ENCODE data around the gene VAMP4.
"Not testable (repeated sequence)": the region's sequence is repeated elsewhere in the genome, so short reads cannot be mapped to it uniquely, and the experiment has no call there.

Gene VAMP4

DNA sequence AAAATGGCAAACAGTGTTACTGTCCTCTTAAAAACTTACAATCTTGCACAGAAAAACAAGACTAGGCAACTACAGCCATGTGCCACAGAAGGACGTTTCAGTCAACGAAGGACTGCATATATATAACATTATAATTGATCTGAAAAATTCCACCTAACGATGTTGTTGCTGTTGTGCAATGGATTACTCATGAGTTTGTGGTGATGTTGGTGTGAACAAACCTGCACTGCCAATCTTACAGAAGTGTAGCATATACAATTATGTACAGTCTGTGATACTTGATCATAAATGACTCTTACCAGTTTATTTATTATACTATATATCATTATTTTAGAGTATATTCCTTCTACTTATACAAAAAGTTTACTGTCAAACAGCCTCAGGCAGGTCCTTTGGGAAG lies 6.8 kb upstream of the VAMP4 start:
- DNase-seq = no peak

DNA sequence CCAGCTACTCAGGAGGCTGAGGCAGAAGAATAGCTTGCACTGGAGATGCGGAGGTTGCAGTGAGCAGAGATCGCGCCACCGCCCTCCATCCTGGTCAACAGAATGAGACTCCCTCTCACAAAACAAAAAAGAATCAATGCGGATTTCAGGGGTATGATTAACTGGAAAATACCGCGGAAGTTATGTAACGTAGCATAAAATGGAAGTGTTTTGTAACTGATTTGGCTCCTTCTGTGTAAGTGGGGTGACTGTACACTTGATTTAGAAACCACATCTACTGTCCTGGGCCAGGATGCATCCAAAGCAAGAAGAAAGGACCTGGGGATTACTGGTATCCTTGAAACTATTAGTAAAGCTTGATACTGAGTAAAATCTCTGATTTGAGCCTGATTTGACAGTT lies 3.1 kb upstream of the VAMP4 start:
- no peak for DNase-seq

DNA sequence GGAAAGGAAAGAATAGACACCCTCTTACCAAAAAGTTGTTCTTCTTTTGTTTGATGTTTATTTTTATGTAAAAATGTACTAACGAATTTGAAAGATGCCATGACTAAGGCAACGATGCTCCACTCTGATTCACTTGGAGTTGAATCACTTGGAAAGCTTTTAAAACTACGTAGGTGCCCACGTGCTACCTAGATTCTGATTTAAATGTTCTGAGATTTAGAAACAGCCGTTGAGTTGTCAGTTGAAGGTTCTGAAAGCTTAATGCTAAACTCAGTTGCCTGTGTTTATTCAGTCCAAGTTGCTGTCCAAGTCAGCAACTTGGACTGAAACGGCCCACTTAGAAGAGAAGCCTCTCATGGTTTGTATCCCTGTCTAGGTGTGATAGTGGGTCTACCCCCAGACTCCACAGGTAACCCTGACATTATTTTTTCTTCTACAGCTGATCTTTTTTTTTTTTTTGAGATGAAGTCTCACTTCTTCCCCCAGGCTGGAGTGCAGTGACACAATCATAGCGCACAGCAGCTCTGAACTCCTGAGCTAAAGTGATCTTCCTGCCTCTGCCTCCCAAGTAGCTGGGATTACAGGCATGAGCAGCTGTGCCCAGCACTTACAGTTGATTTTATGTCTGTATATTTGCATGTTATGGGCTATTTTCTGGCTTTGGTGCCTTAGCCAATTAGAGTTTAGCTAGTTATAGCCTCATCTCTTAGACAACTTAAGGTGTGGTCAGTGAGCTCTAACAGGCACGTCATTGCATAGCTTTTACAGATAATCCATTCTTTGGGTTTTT lies 1.4 kb upstream of the VAMP4 start:
- DNase-seq = no peak

DNA sequence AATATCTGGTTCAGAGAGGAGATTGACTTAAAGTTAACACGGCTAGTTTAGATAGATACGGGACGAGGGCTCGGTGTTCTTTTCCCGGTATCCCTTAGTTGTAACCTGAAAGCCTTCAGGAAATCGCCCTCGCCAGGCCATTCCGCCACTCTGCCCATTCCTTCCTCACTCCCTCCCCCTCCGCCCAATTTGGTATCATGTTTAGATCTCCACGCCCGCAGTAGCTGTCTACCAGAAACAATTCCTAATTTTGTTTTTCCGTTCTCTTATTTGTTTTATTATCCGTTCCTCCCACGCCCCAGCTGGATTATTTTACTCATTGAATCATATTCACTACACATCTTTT lies 685 bp upstream of the VAMP4 start:
- DNase-seq = peak; percentile 14

DNA sequence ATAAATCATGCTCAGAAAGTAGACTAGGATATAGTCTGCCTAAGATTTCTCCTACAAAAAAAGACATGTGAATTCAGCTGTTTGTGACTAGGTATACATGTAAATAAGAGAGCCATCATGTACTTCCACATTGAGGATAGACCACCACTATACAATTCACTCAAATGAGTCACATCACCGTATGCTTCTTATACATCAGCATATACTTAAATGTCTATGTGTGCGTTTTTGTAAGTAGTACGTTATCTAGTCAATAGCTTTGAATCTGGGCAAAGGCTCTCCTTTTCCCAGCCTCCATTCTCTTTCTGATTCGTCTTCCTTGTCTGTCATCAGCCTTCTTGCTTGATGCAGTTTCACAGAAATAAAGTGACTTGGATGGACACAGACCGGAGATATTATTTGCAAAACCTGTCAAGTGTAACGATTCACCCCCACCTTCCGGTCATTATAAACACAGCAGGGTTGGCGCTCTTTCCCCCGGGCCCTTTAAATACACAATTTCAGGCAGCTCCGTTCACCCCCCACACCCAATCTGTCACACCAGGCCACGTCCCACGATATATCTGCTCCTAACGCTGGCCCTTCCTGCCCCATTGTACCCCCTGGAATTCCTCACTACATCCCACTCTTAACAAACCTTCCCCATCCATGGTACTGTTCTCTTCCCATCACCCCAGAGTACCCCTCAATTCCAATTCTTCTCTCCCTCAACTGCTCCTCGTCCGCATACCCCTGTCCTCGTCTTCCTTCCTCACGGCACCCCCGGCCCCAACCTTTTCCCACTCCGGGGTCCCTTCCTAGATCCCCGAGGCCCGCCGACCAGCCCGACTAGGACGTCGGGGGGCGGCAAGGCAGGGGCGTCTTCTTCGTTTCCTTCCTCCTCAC lies 636 bp downstream of the VAMP4 start:
- DNase-seq = peak; percentile 30

DNA sequence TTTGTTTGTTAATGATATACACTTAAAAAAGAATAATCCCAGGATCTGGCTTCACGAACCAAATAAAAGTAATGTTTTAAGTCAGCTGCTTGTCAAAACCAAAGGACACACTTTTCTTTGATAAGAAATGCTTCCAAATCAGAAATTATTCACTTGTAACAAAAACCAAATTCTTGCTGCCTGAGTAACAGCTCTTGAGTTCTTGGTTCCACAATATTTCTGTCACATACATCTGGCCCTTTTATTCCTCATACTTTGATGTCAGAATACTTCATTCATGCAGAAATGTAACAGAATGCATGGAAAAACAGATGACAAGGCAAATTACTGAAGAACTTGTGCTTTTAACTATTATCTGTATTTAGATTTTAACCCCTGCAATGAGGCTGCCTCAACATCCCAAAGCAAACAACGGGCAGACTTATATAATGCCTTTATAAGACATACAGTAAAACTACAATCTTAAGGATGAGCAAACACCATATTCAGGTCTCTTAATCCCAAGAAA lies 1.5 kb downstream of the VAMP4 start:
- DNase-seq = no peak

DNA sequence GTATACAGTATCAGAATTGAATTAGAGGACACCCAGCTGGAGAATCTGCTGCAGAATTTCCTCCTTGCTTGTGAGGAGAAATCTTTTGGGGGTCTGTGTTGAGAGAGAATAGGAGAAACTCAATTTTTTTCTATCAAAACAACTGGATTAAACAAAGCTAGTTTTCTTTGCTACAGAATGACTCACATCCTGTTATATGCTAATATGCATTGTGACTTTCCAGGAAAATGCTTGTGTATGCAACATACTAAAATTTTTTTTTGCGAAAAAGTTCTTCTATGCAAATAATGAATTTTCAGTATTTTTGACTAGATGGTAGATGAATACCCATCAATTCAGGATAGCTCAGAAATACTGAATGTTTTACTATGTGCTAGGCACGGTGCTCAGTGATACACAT lies 2.2 kb downstream of the VAMP4 start:
- DNase-seq = no peak

DNA sequence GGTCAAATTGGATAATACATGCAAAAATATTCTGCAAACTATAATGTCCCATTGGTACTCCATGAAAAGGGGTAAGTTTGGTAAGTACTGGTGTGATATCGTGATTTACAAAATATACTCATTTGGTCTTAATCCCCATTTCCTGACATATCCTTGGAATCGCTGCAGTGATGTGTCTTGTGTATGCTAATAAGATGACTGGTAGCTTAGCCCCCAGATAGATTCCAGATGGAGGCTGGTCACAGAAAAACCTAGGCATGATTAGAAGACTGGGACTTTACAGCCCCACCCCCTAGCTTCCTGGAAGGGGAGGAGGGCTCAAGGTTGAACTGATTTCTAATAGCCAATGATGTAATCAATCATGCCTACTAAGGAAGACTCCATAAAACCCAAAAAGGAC lies 3.0 kb downstream of the VAMP4 start:
- no peak for DNase-seq

DNA sequence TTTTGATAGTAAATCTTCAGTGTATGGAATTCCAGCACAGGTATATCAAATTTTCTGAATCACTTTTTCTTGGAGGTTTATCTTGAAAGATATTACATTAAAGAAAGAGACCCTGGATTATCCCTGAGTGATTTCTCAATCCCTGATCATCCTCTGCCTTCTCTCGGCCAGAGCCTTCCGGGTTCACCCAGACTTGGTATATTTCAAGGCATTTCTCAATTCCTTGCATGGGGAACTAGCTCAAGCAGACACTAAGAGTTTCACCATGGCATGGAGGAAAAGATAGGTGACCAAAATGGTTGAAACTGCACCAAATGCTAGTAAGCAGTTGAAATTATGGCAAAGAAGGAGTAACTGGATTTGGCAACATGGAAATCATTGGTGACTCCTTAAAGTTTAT lies 5.7 kb downstream of the VAMP4 start:
- DNase-seq = no peak

DNA sequence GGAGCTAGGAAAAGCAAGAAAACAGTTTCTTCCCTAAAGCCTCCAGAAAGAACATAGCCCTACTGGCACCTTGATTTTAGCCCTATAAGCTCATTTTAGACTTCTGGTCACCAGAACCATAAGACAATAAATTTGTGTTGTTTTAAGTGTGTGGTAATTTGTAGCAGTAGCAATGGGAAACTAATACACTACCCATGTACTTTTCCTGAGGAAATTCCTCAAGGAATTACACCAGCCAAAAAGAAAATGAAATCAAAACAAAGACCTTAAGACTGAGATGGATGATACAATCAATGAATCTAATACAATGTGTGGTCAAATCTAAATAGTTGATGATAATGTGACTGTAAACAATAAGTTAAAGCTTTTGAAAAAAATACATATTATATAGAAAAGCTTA lies 11.8 kb downstream of the VAMP4 start:
- no peak for DNase-seq

DNA sequence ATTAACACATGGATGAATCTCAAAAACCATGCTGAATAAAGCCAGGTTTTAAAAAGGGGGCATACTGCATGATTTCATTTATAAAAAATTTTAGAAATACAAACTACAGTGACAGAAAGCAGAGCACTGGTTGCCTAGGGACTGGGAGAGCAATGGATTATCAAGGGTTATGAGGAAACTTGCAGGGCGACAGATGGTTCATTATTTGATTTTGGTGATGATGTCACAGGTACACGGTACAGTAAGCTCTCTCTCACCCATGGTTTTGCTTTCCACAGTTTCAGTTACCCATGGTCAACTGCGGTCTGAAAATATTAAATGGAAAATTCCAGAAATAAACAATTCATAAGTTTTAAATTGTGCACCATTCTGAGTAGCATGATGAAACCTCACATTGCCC lies 14.1 kb downstream of the VAMP4 start:
- no peak for DNase-seq

DNA sequence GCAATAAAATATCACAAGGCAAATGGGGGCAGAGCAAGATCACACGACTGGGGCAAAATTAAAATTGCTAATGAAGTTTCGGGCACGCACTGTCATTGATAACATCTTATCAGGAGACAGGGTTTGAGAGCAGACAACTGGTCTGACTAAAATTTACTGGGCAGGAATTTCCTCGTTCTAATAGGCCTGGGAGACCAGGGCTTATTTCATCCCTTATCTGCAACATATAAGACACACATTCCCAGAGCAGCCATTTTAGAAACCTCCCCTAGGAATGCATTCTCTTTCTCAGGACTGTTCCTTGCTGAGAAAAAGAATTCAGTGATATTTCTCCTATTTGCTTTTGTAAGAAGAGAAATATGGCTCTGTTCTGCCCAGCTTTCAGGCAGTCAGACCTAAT lies 18.7 kb downstream of the VAMP4 start:
- DNase-seq = not testable (repeated sequence)

DNA sequence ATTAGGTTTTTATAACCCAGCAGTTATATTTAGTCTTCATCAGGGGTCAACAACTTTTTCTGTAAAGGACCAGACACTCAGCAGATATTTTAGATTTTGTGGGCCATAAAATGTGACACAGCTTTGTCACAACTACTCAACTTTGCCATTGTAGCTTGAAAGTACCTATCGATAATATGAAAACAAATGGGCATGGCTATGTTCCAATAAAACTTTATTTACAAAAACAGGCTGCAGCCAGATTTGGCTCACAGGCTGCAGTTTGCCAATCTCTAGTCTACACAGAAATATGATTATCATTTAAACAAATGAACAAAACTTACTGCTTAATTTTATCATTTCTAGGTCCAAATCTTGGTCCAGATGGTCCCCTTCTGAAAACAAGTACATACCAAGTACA lies 23.0 kb downstream of the VAMP4 start:
- DNase-seq = no peak

DNA sequence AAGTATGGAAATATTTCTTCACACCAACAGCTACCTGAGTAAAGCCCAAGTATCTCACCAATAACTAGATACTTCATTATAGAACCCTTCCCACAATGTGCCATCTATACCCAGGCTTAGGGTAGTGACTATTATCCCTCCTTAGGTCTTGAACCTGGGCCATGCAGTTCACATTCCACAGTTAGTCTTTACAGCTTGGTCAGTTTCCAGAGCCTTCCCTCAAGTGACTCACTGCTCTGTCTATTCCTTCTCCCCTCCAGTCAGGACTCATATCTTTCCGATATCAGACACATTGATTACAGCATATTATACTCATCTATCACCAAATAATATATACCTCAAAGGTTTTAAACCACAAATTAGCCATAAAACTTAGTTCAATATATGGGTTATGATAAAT lies 23.6 kb downstream of the VAMP4 start:
- DNase-seq = no peak

DNA sequence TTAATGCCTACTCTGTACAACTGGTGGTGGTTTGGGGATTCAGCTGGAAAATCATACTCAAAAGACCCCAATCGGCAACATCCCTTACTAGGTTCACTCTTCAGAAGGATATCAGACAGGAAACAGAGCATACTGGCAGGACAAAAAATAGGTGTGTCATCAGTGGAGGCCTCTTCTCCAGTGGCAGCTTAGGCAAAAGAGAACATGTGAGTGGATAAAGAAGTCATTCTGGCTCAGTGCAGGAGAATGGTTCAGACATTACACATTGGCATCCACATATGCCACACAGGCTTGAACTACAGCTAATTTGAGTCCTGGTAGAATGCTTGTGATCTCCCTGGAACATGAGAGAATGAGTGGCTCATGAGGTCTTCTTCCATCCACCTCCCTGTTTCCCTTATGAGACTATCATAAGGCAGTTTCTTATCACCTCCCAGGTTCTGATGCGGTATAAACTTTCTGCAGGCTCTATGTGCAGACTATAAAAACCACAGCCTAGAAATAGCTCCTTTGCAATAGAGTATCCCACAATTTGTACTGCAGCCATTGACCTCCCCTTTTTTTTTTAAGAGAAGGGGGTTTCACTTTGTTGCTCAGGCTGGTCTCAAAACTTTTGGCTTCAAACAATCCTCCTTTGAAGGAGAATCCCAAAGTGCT lies 24.7 kb downstream of the VAMP4 start:
- no peak for DNase-seq

DNA sequence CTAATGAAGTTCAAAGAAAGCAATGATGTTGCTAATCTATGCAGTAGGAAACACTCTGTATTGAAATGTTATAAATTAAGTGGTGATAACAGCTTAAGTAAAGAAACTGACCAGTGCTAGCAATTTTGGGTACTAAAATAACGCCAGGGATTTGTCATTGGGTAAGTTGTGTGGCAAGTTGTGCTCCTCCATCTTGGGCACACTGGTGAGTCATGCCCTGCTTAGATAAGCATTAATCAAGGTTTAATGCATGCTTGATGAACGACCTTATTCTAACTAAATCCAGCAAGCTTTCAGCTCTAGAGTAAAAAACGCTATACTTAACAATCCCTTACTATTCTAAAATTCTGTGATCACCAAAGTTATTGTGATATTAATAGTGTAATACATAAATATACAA lies 25.2 kb downstream of the VAMP4 start:
- DNase-seq = no peak

DNA sequence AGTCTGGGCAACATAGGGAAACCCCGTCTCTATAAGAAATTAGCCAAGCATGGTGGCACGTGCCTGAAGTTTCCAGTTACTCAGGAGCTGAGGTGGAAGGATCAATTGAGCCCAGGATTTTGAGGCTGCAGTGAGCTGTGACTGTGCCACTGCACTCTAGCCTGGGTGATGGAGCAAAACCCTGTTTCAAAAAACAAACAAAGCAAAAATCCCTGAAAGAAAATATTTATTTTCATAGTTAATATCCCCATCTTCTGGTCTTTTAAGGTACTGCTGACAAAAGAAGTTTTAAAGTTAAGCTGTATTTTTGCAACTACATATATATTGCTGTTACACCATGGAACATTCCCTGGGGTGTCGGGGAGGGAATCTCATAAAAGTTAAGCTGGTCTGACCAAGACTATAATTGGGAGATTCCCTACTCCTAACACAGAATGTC lies 26.0 kb downstream of the VAMP4 start:
- no peak for DNase-seq

DNA sequence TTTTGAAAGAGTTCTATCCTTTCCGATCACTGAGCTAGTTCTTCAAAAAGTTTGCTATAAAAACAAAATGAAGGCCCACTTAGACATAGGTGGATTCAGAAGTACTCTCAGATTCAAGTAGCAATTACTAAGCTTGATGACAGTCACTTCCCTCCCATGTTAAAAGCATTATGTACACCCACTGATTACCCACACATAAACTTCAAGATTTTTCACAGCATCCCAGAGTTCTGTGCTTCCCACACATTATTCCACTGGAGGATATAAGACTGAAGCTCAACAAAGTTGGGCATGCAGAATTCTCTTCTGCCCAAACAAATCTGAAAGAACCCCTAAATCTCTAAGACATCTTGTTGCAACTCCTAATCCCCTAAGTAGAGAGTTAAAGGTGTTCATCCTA lies 29.5 kb downstream of the VAMP4 start:
- DNase-seq = no peak

DNA sequence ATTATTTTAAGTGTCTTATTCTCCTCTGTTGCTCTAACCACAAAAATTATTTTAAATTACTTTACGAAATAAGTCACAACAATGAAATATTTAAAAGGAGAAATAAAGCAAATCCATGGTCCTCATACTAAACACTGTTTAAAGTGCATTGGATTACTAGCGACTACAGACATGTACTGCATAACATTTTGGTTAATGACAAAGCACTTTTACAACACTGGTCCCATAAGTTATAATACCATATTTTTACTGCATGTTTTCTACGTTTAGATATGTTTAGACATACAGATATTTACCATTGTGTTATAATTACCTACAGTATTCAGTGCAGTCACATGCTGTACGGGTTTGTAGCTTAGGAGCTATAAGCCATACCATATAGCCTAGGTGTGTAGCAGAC lies 30.2 kb downstream of the VAMP4 start:
- DNase-seq = no peak

DNA sequence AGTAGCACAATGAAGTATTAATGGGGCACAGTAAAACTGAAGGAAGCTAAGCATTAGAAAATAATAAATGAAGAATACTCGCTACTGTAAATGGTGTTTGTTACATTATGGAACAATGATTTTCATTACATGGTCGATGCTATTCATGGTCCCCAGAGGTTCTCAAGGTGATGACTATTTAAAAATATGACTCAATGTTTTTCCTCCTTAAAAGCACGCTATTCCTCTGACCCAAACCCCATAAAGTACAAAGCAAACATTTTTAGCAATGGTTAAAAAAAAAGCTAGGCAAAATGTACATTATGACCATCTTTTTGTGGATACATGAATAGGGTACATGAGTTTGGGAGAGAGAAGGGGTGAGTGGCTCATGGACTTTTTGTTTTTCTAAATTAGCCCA lies 34.3 kb downstream of the VAMP4 start:
- DNase-seq = no peak

DNA sequence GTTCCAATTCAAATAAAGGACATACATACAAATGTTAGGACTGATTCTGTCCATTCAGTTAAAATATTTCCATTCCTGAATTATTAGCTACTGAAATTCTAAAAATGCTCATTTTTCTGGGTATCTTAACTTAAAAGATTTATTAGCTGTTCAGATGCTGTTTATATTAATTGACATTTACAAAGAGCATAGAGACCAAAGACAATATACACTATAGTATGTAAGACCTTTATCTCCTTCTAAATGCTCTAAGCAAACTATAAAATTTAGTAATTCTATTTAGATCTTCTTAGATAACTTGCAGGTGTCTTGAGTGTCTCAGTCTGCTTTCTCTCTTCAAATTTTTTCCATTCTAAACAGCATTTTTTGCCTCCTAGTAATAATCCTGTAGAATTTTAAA lies 39.3 kb downstream of the VAMP4 start:
- no peak for DNase-seq

DNA sequence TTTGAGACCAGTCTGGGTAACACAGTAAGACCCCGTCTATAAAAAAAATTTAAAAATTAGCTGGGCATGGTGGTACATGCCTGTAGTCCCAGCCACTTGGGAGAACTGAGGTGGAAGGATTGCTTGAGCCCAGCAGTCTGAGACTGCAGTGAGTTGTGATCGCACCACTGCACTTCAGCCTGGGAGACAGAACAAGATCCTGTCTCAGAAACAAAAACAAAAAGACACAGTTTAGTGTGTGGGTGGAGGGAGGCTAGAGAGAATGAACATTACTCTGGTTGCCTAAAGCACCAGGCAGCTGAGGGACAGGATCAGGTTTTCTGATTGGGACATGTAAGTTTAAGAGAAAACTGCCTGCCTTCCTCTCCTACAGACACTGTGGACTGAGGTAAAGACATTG lies 42.3 kb downstream of the VAMP4 start:
- DNase-seq = no peak

DNA sequence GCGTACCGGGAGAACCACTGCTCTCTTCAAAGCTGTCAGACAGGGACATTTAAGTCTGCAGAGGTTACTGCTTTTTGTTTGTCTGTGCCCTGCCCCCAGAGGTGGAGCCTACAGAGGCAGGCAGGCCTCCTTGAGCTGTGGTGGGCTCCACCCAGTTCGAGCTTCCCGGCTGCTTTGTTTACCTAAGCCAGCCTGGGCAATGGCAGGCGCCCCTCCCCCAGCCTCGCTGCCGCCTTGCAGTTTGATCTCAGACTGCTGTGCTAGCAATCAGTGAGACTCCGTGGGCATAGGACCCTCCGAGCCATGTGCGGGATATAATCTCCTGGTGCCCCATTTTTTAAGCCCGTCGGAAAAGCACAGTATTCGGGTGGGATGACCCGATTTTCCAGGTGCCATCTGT lies 46.1 kb downstream of the VAMP4 start:
- DNase-seq = not testable (repeated sequence)

DNA sequence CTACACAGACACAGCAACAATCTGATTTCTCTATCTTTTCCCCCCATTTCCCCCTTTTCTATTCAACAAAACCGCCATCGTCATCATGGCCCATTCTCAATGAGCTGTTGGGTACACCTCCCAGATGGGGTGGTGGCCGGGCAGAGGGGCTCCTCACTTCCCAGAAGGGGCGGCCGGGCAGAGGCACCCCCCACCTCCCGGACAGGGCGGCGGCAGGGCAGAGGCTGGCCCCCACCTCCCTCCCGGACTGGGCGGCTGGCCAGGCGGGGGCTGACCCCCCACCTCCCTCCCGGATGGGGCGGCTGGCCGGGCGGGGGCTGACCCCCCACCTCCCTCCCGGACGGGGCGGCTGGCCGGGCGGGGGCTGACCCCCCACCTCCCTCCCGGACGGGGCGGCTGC lies 48.3 kb downstream of the VAMP4 start:
- not testable (repeated sequence) for DNase-seq
